Osteoblast (primary cell): Measurements from ENCODE around the gene PLXDC2. TPM values are rescaled to one million over a fixed set of nuclear protein-coding genes. Genes with fewer than 3 reads are reported as not detected.

Source experiments
- DNase-seq: peaks from one replicate; pipeline ENCODE4 v3.0.0; 2011; ENCODE audit warnings: low spot score, mixed read lengths; ENCODE audit not compliant: insufficient read length; ENCODE audit errors: missing footprints
- H2AFZ ChIP-seq: 2 replicates; pipeline ENCODE4 v1.6.0; 2011; ENCODE audit warnings: mild to moderate bottlenecking, low read length
- H3K27ac ChIP-seq: 2 replicates; pipeline ENCODE4 v1.5.1; 2011; ENCODE audit warnings: mild to moderate bottlenecking, low read depth, low read length, moderate library complexity
- H3K27me3 ChIP-seq: 2 replicates; pipeline ENCODE4 v1.6.0; 2012; ENCODE audit warnings: mild to moderate bottlenecking, control low read depth, inconsistent platforms, low read length, moderate library complexity; ENCODE audit not compliant: insufficient read depth
- H3K36me3 ChIP-seq: 2 replicates; pipeline ENCODE4 v1.5.1; 2011; ENCODE audit warnings: mild to moderate bottlenecking, low read length, control low read depth, moderate library complexity; ENCODE audit not compliant: insufficient read depth
- H3K4me1 ChIP-seq: 2 replicates; pipeline ENCODE4 v1.5.1; 2011; ENCODE audit warnings: mild to moderate bottlenecking, low read length, control low read depth, moderate library complexity; ENCODE audit not compliant: insufficient read depth
- H3K4me2 ChIP-seq: 2 replicates; pipeline ENCODE4 v1.6.0; 2011; ENCODE audit warnings: mild to moderate bottlenecking, low read length; ENCODE audit not compliant: insufficient read depth
- H3K4me3 ChIP-seq: fragments of 200-600 bp; sonication (generic); 3 replicates; pipeline ENCODE4 v1.5.1; 2012; ENCODE audit warnings: mild to moderate bottlenecking, low read length, inconsistent platforms; ENCODE audit not compliant: insufficient read depth
- H3K79me2 ChIP-seq: 2 replicates; pipeline ENCODE4 v1.6.0; 2012; ENCODE audit warnings: mild to moderate bottlenecking, low read length, control low read depth, inconsistent platforms; ENCODE audit not compliant: insufficient read depth
- H3K9me3 ChIP-seq: 2 replicates; pipeline ENCODE4 v1.5.1; 2011; ENCODE audit warnings: low read depth, low read length, control low read depth
- H4K20me1 ChIP-seq: 2 replicates; pipeline ENCODE4 v1.6.0; 2012; ENCODE audit warnings: mild to moderate bottlenecking, low read length, control low read depth; ENCODE audit not compliant: insufficient read depth
- CTCF ChIP-seq: IDR thresholded peaks from 2 replicates; pipeline ENCODE4 v1.5.1; 2011; ENCODE audit warnings: mild to moderate bottlenecking, low read depth, low read length, moderate library complexity; ENCODE audit errors: extremely low read depth
- total RNA-seq: library from RNA; depleted of rRNA; stranded (reverse); fragments of >200 nt; gene quantifications from 2 replicates; pipeline ENCODE4 v1.2.3, GENCODE V29; 2012

PLXDC2 gene
- total RNA-seq, 1 donor = 63.3 TPM

- no peak for TF ChIP-seq CTCF
- Histone ChIP-seq H3K27me3 (no peaks in the 10 kb centered on the region), H3K9me3 (no peaks in the 10 kb centered on the region), H2AFZ (no peak overlapping the region), H3K4me1 (no peaks in the 10 kb centered on the region), H3K79me2 (no peaks in the 10 kb centered on the region), H4K20me1 (no peaks in the 10 kb centered on the region), H3K4me3 (no peak overlapping the region), H3K4me2 (no peak overlapping the region), H3K27ac (no peak overlapping the region), H3K36me3 (no peaks in the 10 kb centered on the region)
- DNase-seq = no peak
Observed at GRCh38 chr10:20271490-20271889, 455.3 kb downstream of the PLXDC2 start.

DNA sequence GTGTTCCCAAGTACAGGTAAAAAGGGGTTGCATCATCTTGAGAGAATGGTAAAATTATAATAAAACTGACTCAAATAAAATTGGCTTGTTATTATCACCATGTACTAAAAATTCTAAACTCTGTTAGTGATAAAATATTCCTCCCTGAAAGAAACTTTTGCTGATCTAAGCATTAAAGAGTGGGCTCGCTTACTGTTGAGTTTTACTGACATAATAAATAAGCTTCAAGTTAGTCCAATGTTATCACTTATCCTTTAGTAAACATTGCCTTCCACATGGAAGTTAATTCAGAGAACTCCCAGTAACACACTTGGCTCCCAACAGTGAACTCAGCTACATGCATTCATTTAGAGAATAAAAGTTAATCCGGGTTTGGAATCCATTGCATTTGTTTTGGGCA, 456.4 kb downstream of the PLXDC2 start:
- Histone ChIP-seq H4K20me1 (no peaks in the 10 kb centered on the region), H3K4me3 (no peak overlapping the region), H3K79me2 (no peaks in the 10 kb centered on the region), H2AFZ (no peak overlapping the region), H3K27me3 (no peaks in the 10 kb centered on the region), H3K9me3 (no peaks in the 10 kb centered on the region), H3K4me1 (no peaks in the 10 kb centered on the region), H3K4me2 (no peak overlapping the region), H3K27ac (no peak overlapping the region), H3K36me3 (no peaks in the 10 kb centered on the region)
- TF ChIP-seq CTCF = no peak
- DNase-seq = no peak

GRCh38 chr10:20274571-20274970, 458.3 kb downstream of the PLXDC2 start:
- Histone ChIP-seq H4K20me1 (no peaks in the 10 kb centered on the region), H3K79me2 (no peaks in the 10 kb centered on the region), H2AFZ (no peak overlapping the region), H3K27me3 (no peaks in the 10 kb centered on the region), H3K4me1 (no peaks in the 10 kb centered on the region), H3K27ac (no peak overlapping the region), H3K9me3 (no peaks in the 10 kb centered on the region), H3K36me3 (no peaks in the 10 kb centered on the region), H3K4me2 (no peak overlapping the region), H3K4me3 (no peak overlapping the region)
- TF ChIP-seq CTCF = no peak
- no peak for DNase-seq

GRCh38 chr10:20276127-20276979, 460.1 kb downstream of the PLXDC2 start:
- H4K20me1 ChIP-seq = no peaks in the 10 kb centered on the region
- H3K4me3 ChIP-seq = no peak overlapping the region
- H3K4me1 ChIP-seq = no peaks in the 10 kb centered on the region
- no peaks in the 10 kb centered on the region for H3K79me2 ChIP-seq
- H3K27me3 ChIP-seq = no peaks in the 10 kb centered on the region
- no peaks in the 10 kb centered on the region for H3K36me3 ChIP-seq
- no peak for TF ChIP-seq CTCF
- H2AFZ ChIP-seq = no peak overlapping the region
- no peak overlapping the region for H3K27ac ChIP-seq
- H3K9me3 ChIP-seq = no peaks in the 10 kb centered on the region
- H3K4me2 ChIP-seq = no peak overlapping the region
- no peak for DNase-seq
